Hepatocyte (in vitro differentiated cells): ENCODE results near the gene NAP1L4. TPM values are rescaled to one million over a fixed set of nuclear protein-coding genes. Genes with fewer than 3 reads are reported as not detected.

Experiments
- DNase-seq: peaks from one replicate; pipeline ENCODE4 v3.0.0-alpha.2; 2016; ENCODE audit warnings: low spot score
- H2AFZ ChIP-seq: fragments of 200-600 bp; sonication (generic); 2 replicates; pipeline ENCODE4 v1.6.0; 2016; ENCODE audit warnings: antibody characterized with exemption, mild to moderate bottlenecking
- H3K27ac ChIP-seq: fragments of 200-600 bp; sonication (generic); 2 replicates; pipeline ENCODE4 v1.5.1; 2016; ENCODE audit warnings: mild to moderate bottlenecking
- H3K27me3 ChIP-seq: fragments of 200-600 bp; sonication (generic); 2 replicates; pipeline ENCODE4 v1.6.1; 2016
- H3K36me3 ChIP-seq: fragments of 200-600 bp; sonication (generic); replicated peaks from 2 replicates; pipeline ENCODE4 v1.5.1; 2016; ENCODE audit warnings: low read depth; ENCODE audit not compliant: insufficient read depth
- H3K4me1 ChIP-seq: fragments of 200-600 bp; sonication (generic); 2 replicates; pipeline ENCODE4 v1.5.1; 2016; ENCODE audit warnings: mild to moderate bottlenecking, moderate library complexity; ENCODE audit not compliant: insufficient read depth
- H3K4me2 ChIP-seq: fragments of 200-600 bp; sonication (generic); 2 replicates; pipeline ENCODE4 v1.6.0; 2016
- H3K4me3 ChIP-seq: fragments of 200-600 bp; sonication (generic); 2 replicates; pipeline ENCODE4 v1.5.1; 2016; ENCODE audit warnings: mild to moderate bottlenecking
- H3K79me2 ChIP-seq: fragments of 200-600 bp; sonication (generic); 2 replicates; pipeline ENCODE4 v1.6.0; 2017; ENCODE audit warnings: mild to moderate bottlenecking
- H3K9me2 ChIP-seq: fragments of 200-600 bp; sonication (generic); replicated peaks from 2 replicates; pipeline ENCODE4 v1.6.0; 2017; ENCODE audit warnings: mild to moderate bottlenecking; ENCODE audit not compliant: insufficient read depth
- H3K9me3 ChIP-seq: fragments of 200-600 bp; sonication (generic); 2 replicates; pipeline ENCODE4 v1.5.1; 2016; ENCODE audit warnings: low read depth, mild to moderate bottlenecking
- H4K20me1 ChIP-seq: fragments of 200-600 bp; sonication (generic); 2 replicates; pipeline ENCODE4 v1.6.0; 2016; ENCODE audit warnings: mild to moderate bottlenecking; ENCODE audit not compliant: insufficient read depth, poor library complexity, severe bottlenecking
- CTCF ChIP-seq: fragments of 200-600 bp; sonication (generic); IDR thresholded peaks from 2 replicates; pipeline ENCODE4 v1.5.1; 2016; ENCODE audit warnings: antibody characterized with exemption, mild to moderate bottlenecking; ENCODE audit not compliant: poor library complexity
- EZH2 ChIP-seq: fragments of 200-600 bp; sonication (generic); IDR thresholded peaks from 2 replicates; pipeline ENCODE4 v1.6.1; 2016; ENCODE audit warnings: antibody characterized with exemption, mild to moderate bottlenecking, borderline replicate concordance
- EZH2phosphoT487 ChIP-seq: fragments of 200-600 bp; sonication (generic); IDR thresholded peaks from one replicate; pipeline ENCODE4 v1.6.1; 2018; ENCODE audit warnings: antibody characterized with exemption, mild to moderate bottlenecking, low read depth, moderate library complexity; ENCODE audit not compliant: unreplicated experiment, severe bottlenecking
- WGBS: methylation state at CpG from one replicate; pipeline ENCODE4 v1.1.6; 2016; ENCODE audit warnings: low lambda C conversion rate; ENCODE audit errors: missing lambda C conversion rate; 5-methylcytosine and 5-hydroxymethylcytosine counted together
- polyA plus RNA-seq: library from polyadenylated mRNA; unstranded; fragments of >200 nt; fragmentation: Nextera tagmentation; extraction: Ambion mirVana; gene quantifications from 2 replicates; pipeline ENCODE4 v1.2.1, GENCODE V29; 2016
- total RNA-seq: library from RNA; depleted of rRNA; stranded (reverse); fragments of >200 nt; gene quantifications from 2 replicates; pipeline ENCODE4 v1.2.3, GENCODE V29; 2014

Gene NAP1L4
- total and polyA plus RNA-seq, 2 experiments from 2014 or later = 79.0 to 118 TPM

GRCh38 chr11:3030289-3031070, 38.4 kb upstream of the NAP1L4 start:
- 86% methylated on average over 18 of the region's 18 CpGs for WGBS
- TF ChIP-seq CTCF (no peak), EZH2 (no peak), EZH2phosphoT487 (no peak)
- no peak overlapping the region for H3K4me3 ChIP-seq
- no peaks in the 10 kb centered on the region for H3K9me3 ChIP-seq
- H3K36me3 ChIP-seq = no peaks in the 10 kb centered on the region
- no peaks in the 10 kb centered on the region for H3K4me1 ChIP-seq
- H2AFZ ChIP-seq = no peak overlapping the region
- no peaks in the 10 kb centered on the region for H3K27me3 ChIP-seq
- H4K20me1 ChIP-seq = peaks cover 10% of the 10 kb centered on the region
- no peak for DNase-seq
- H3K9me2 ChIP-seq = no peaks in the 10 kb centered on the region
- no peak overlapping the region for H3K4me2 ChIP-seq
- no peaks in the 10 kb centered on the region for H3K79me2 ChIP-seq
- no peak overlapping the region for H3K27ac ChIP-seq

GRCh38 chr11:3028813-3029212, 36.7 kb upstream of the NAP1L4 start:
- Histone ChIP-seq H4K20me1 (peaks cover 10% of the 10 kb centered on the region), H3K27me3 (no peaks in the 10 kb centered on the region), H3K4me3 (no peak overlapping the region), H2AFZ (no peak overlapping the region), H3K4me2 (no peak overlapping the region), H3K9me2 (no peaks in the 10 kb centered on the region), H3K4me1 (no peaks in the 10 kb centered on the region), H3K9me3 (no peaks in the 10 kb centered on the region), H3K36me3 (no peaks in the 10 kb centered on the region), H3K79me2 (no peaks in the 10 kb centered on the region), H3K27ac (no peak overlapping the region)
- TF ChIP-seq CTCF (no peak), EZH2 (no peak), EZH2phosphoT487 (no peak)
- no peak for DNase-seq
- 96% methylated on average over 9 of the region's 9 CpGs for whole genome bisulfite sequencing

- no peak for TF ChIP-seq EZH2phosphoT487
- no peak for TF ChIP-seq CTCF
- no peak for TF ChIP-seq EZH2
- Histone ChIP-seq H3K4me1 (no peaks in the 10 kb centered on the region), H4K20me1 (peaks cover 10% of the 10 kb centered on the region), H3K4me3 (no peak overlapping the region), H3K27me3 (no peaks in the 10 kb centered on the region), H3K9me2 (no peaks in the 10 kb centered on the region), H3K27ac (no peak overlapping the region), H3K79me2 (no peaks in the 10 kb centered on the region), H3K36me3 (no peaks in the 10 kb centered on the region), H2AFZ (no peak overlapping the region), H3K9me3 (no peaks in the 10 kb centered on the region), H3K4me2 (no peak overlapping the region)
- WGBS = 98% methylated on average over 8 of the region's 8 CpGs
- DNase-seq = no peak
Observed at GRCh38 chr11:3026803-3027202, 34.7 kb upstream of the NAP1L4 start.
